ENCODE data around the gene KCTD1. TPM values are rescaled to one million over a fixed set of nuclear protein-coding genes. Genes with fewer than 3 reads are reported as not detected.

Gene KCTD1
- total RNA-seq, 4 donors from 2014 or later = 25.3 to 62.0 (median 51.3) TPM

DNA sequence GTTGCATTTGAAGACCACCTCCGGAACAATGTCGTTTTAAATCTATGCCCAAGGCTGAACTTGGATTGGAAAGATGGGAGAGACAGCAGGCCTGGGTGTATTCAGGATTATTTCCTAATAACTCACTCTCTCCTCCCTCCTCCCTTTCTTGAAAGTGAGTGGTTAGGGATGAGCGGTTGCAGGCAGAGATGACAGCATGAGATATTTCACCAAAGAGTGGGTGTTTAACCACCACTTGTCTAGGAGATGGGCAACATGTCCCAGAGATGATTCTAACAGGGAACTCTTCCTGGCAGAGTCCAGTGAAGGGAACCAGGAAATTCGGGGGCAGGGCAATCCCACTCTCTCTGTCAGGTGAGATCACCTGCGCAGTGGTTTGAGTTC is 123.2 kb downstream of the KCTD1 start:
- H3K4me3 ChIP-seq (ENCODE audit: low read depth, poor library complexity, severe bottlenecking) = no peak overlapping the region
- TF ChIP-seq, protein P1, sequence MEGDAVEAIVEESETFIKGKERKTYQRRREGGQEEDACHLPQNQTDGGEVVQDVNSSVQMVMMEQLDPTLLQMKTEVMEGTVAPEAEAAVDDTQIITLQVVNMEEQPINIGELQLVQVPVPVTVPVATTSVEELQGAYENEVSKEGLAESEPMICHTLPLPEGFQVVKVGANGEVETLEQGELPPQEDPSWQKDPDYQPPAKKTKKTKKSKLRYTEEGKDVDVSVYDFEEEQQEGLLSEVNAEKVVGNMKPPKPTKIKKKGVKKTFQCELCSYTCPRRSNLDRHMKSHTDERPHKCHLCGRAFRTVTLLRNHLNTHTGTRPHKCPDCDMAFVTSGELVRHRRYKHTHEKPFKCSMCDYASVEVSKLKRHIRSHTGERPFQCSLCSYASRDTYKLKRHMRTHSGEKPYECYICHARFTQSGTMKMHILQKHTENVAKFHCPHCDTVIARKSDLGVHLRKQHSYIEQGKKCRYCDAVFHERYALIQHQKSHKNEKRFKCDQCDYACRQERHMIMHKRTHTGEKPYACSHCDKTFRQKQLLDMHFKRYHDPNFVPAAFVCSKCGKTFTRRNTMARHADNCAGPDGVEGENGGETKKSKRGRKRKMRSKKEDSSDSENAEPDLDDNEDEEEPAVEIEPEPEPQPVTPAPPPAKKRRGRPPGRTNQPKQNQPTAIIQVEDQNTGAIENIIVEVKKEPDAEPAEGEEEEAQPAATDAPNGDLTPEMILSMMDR (IDR thresholded peaks at IDR 0.05) = no peak
- no peak for TF ChIP-seq POLR2A (IDR thresholded peaks at IDR 0.05)
- intact Hi-C loops (cut with DNase I; ENCODE audit: low total_unique reads) = no loop called here
- no peak for DNase-seq (ENCODE audit: low spot score in 2 of 2)
- WGBS, 2 donors = 72% methylated on average over 5 of the region's 5 CpGs

DNA sequence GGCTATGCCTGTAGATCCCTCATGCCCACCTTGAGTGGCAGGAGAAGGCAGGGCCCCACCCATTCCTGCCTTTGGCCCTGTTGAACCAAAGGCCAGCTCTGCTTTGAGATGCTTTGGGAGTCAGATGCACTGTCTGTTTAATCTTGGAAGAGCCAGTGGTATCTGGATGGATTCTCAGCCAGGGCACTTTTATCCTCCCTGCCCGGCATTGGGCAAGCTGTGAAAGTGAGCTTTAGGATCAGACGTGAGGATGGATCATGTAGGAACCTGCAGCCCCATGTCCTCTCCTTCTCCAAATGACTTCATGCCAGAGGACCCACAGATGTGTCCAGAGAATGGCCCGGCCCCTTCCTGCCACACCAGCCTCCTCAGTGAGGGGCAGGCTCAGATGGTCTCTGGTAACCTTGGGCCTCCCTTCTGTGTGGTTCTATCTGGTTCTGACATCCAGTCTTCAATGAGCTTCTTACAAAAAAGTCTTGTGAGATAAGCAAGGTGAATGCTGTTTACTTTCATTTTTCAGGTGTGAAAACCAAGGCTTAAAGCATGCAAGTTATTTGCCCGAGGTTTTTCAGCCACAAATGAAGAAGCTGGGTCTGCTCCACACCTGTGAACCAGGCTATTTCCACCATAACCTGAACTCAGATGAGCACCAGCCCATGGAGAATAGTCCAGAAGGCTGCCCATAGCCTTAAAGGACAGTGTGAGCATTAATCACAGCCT is 123.8 kb downstream of the KCTD1 start:
- TF ChIP-seq, protein P1 (IDR thresholded peaks at IDR 0.05) = no peak
- TF ChIP-seq POLR2A (IDR thresholded peaks at IDR 0.05) = no peak
- intact Hi-C loops (cut with DNase I; ENCODE audit: low total_unique reads) = no loop called here

DNA sequence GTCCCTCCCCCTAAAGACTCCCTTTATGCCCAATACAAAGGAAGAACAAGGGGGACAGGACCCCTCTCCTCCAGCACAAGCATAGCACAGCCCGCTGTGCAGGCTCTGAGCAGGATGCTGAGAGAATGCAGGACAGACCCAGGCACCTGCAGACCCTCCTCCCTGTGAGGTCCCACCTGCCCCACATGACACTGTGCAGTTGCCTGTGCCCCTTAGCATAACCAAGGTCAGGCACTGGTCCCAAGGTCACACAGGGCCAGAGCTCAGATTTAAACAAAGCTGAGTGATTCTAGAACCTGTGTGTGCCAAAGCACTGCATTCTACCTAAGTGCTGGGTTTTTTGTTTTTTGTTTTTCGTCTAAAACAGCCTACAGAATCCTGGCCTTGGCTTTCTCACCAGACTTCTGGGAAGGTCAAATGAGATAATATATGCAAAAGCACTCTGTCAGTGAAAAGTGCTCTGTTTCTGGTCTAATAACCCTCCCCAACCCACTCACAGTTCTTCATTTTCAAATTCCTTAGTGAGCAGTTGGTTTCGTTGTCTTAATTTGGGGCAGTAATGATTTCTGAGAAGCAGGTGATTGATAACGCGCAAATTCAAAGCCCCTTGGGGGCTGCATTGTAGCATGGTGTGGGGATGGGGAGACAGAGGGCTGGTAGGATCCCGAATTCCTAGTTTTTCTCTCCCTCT is 125.7 kb downstream of the KCTD1 start:
- TF ChIP-seq POLR2A (IDR thresholded peaks at IDR 0.05) = no peak
- TF ChIP-seq, protein P1 (IDR thresholded peaks at IDR 0.05) = no peak
- intact Hi-C loops (cut with DNase I; ENCODE audit: low total_unique reads) = no loop called here
- 88 to 91% methylated on average over 6 of the region's 6 CpGs for WGBS, 2 donors
- H3K4me3 ChIP-seq (ENCODE audit: low read depth, poor library complexity, severe bottlenecking) = no peak overlapping the region
- DNase-seq (ENCODE audit: low spot score in 2 of 2) = no peak

More for the DNA sequence above, 123.8 kb downstream of the KCTD1 start:
- no peak overlapping the region for H3K4me3 ChIP-seq (ENCODE audit: low read depth, poor library complexity, severe bottlenecking)
- WGBS, 2 donors = 73 to 86% methylated on average over 4 of the region's 4 CpGs
- DNase-seq (ENCODE audit: low spot score in 2 of 2) = no peak

DNA sequence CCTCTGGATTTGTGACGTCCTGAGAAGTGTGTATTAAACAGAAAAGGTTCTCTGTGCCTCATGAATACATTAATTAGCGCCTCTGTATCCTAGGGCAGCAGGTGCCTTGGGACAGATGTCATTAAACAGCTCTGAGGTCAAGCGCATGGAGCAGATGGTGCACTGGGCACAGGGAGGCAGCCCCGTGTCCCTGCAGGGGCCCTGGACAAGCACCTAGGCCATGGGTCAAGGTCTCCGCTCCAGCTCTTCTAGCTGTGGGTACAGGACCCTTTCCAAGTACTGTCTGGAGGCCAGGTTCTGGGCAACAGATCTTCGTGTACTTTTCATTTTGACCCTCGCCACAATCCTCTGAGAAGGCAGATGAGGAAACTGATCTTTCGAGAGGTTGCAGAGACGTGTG is 126.4 kb downstream of the KCTD1 start:
- WGBS, 2 donors = 90 to 96% methylated on average over 9 of the region's 9 CpGs
- TF ChIP-seq POLR2A (IDR thresholded peaks at IDR 0.05) = no peak
- TF ChIP-seq, protein P1 (IDR thresholded peaks at IDR 0.05) = no peak
- H3K4me3 ChIP-seq (ENCODE audit: low read depth, poor library complexity, severe bottlenecking) = no peak overlapping the region
- intact Hi-C loops (cut with DNase I; ENCODE audit: low total_unique reads) = no loop called here
- no peak for DNase-seq (ENCODE audit: low spot score in 2 of 2)

DNA sequence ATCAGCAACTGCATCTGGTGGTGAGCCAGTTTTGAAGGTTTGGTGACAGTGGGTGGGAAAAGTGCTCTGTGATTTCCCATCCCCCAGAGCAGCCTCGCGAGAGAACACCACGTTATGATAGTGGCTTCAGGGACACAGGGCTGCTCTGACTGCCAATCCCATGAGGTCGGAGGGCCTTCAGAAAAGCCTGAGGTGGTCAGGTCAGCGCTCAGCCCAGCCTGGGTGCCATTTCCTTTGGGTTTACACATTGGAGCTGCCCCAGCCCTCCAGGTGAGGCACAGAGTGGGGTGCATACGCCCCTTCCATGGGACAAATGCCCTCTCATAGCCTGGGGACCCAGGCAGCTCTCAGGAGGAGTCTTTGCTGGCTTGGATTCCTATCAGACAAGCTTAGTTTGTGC is 126.8 kb downstream of the KCTD1 start:
- intact Hi-C loops (cut with DNase I; ENCODE audit: low total_unique reads) = no loop called here
- H3K4me3 ChIP-seq (ENCODE audit: low read depth, poor library complexity, severe bottlenecking) = no peak overlapping the region
- no peak for DNase-seq (ENCODE audit: low spot score in 2 of 2)
- 88 to 91% methylated on average over 6 of the region's 6 CpGs for WGBS, 2 donors
- TF ChIP-seq, protein P1 (IDR thresholded peaks at IDR 0.05) = no peak
- no peak for TF ChIP-seq POLR2A (IDR thresholded peaks at IDR 0.05)

Data from lower leg skin (tissue), 4 donors.